Inflammatory macrophage treated with lipopolysaccharide for 1 hour (primary cell): ENCODE measurements around the gene MARCHF7.
A peak's percentile ranks its signal among the peaks of the same experiment; 100 is the strongest.
"Not testable (repeated sequence)": the region's sequence is repeated elsewhere in the genome, so short reads cannot be mapped to it uniquely, and the experiment has no call there.

Source experiments
- DNase-seq, 2 donors: peaks; one replicate each; pipeline ENCODE4 v3.0.0-alpha.2; 2020 to 2022

MARCHF7 gene

DNA sequence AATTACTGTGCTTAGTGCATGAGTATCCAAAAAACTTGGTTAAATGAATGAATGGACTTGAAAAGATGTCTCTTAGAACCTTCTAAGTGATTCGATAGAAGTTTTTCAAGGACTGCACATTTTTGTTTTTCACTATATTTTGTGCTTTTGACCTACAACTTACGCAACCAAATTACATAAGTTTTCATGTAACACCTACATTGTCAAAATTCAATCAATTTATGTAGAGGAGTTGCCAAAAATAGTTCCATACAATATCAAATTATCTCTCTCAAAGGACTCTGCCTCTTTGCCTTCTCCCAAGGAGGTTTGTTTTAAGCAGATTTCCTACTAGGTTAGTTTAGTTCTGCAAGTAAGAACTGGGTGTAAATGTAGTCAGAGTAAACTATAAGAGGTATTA is 10.3 kb downstream of the MARCHF7 start:
- DNase-seq = no peak

DNA sequence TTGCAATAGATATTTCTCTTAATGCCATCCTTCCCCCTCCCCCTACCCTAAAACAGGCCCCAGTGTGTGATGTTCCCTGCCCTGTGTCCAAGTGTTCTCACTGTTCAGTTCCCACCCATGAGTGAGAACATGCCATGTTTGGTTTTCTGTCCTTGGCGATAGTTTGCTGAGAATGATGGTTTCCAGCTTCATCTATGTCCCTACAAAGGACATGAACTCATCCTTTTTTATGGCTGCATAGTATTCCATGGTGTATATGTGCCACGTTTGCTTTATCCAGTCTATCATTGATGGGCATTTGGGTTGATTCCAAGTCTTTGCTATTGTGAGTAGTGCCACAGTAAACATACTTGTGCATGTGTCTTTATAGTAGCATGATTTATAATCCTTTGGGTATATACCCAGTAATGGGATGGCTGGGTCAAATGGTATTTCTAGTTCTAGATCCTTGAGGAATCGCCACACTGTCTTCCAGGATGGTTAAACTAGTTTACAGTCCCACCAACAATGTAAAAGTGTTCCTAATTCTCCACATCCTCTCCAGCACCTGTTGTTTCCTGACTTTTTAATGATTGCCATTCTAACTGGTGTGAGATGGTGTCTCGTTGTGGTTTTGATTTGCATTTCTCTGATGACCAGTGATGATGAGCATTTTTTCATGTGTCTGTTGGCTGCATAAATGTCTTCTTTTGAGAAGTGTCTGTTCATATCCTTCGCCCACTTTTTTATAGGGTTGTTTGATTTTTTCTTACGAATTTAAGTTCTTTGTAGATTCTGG is 12.7 kb downstream of the MARCHF7 start:
- not testable (repeated sequence) for DNase-seq

DNA sequence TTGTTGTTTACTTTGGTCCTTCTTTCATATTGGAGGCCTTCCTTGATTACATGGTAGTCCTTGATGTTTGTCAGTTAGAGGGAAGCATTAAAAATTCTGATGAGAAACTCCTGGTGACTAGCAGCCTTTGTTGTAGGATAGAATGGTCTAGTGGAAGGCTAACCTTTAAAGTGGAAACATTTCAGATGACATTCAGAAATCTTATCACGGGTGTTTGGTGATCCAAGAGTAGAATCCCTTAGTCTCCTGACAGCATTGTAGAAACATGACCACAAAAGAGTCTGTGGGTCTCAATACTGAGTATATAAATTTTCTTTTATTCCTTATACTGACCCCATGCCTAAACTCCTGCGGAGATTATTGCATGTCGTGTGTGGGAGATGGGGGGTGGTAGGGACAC is 13.4 kb downstream of the MARCHF7 start:
- DNase-seq = no peak

DNA sequence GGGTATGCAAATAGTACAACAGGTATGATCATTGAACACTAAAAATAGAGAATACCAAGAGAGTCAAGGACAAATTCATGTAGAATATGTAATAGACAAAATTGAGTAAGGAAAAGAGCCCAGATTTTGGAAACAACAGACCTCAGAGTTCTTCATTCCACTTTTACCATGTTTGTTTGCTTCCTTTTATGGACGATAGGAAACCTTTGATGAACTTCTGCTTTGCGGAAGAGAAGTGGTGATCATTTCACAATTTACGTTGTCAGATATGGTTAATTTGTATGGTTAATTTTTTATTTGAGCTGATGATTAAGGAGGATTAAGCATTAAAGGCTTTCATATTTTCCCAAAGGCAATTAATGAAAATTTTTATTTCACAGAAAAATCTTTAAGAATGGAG is 16.3 kb downstream of the MARCHF7 start:
- DNase-seq = peak; percentile 47 to 50

DNA sequence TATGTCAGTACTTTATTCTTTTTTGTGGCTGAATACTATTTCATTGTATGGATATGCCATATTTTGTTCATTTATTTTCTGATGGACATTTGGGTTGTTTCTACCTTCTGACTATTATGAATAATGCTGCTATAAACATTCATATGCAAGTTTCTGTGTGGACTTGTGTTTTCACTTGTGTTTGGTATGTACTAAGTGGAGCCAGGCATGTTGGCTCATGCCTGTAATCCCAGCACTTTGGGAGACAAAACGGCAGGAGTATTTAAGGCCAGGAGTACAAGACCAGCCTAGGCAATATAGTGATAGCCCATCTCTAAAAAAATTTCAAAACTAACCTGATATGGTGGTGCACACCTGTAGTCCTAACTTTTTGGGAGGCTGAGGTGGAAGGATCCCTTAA is 23.3 kb downstream of the MARCHF7 start:
- no peak for DNase-seq

DNA sequence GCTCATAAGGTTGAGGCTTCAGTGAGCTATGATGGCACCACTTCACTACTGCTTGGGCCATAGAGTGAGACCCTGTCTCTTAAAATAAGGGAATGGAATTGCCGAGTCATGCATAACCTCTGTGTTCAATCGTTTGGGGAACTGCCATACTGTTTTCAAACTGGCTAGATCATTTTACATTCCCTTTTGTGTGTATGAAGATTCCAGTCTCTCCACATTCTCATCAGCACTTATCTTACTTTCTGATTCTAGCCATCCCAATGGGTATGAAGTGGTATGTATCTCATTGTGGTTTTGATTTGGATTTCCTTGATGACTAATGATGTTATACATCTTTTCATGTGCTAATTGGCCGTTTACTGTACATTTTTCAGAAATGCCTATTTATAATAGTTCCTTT is 23.7 kb downstream of the MARCHF7 start:
- no peak for DNase-seq

DNA sequence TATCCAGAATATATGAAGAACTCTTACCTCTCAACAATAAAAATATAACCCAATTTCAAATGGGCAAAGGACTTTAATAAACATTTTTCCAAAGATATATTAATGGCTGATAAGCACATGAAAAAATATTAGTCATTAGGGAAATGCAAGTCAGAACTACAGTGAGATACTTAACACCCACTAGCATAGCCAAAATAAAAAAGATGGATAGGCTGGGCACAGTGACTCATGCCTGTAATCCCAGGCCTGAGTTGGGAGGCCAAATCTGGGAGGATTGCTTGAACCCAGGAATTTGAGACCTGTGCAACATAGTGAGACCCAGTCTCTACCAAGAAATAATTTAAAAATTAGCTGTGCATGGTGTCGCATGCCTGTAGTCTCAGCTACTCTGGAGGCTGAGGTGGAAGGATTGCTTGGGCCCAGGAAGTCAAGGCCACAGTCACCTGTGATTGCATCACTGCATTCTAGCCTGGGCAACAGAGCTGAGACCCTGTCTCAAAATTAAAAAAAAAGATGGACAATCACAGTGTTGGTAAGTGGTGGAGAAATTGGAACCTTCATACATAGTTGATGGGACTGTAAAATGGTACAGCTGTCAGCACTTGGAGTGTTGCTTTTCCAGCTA is 25.1 kb downstream of the MARCHF7 start:
- no peak for DNase-seq

DNA sequence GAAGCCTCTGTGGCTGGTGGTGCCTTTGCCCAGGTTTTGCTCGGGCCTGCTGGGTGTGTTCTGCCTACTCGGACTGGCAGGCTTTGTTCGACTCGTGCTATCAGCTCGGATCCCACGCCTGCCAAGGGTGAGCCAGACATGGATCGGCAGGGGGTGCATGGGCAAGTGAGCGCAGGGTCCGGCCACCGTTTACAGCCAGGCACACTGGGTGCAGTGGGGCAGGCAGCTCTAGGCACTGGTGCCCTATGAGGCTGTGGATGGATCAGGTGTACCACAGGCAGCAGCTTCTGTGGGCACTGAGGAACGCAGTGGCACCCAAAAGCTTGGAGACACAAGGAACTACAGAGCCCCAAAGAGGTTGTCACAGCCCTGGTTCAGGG is 25.6 kb downstream of the MARCHF7 start:
- no peak for DNase-seq

DNA sequence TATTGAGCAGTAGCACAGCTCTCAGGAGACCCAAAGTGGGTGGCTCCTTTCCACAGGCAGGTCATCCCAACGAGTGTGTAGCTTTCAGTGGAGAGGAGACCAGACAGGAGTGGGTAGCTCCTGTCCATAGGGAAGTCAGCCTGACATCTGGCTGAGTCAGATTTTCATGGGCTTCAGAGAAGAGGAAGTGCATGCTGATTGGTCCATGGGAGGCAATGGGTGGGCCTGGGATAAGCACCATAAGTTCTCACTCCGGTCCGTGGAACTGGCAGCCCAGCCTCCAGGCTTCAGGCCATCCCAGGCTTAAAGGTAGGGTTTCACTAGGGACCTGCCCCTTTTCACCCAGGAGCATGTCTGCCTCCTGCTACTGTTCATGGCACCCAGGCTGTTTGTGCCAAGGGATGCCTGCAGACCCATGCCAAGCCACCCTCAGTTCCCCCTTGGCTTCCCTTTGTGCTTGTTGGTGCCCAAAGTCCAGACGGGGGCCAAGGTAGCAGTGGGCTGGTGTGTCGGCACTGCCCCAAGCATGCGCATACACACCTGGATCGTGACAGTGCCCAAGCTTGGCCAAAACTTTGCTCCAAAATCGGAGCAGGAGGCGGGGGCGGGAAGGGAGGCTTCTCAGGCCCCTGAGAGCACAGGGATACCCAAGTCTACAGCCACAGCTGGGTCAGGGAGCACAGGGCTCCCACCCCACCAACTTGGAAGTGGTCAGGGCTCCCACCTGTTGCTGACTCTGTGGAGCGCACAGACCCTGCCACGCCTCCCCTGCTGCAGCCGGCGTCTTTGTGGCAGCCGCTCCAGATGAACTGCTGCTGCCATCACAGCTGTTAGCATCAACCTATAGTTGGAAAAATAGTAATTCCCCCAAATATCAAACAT is 26.4 kb downstream of the MARCHF7 start:
- DNase-seq = peak; percentile 36 to 51

DNA sequence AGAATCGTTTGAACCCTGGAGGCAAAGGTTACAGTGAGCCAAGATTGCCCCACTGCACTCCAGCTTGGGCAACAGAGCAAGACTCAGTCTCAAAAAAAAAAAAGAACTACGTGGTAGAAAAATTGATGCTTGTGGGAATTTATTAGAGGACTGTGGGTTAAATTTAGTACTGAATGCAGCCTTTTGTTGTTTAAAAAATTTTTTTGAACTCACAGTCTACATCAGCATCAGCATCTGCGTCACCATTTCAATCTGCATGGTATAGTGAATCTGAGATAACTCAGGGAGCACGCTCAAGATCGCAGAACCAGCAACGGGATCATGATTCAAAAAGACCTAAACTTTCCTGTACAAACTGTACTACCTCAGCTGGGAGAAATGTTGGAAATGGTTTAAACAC is 30.5 kb downstream of the MARCHF7 start:
- no peak for DNase-seq

DNA sequence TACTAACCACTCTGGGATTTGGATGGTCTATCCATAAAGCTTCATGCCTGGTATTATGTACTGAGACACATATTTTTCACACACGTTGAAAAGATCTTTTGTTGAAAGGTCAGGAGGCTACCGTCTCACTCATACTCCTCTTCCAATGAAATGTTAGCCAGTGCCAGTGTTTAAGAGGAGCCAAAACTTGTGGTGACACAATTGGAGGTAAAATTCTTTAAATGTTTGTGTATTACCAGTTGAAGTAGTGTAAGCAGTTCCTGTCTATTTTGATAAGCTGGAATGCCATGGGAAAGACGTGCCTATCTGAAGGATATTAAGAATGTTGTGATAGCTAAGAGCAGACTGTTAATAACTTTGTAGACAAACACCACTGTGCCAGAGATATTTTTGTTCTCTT is 32.1 kb downstream of the MARCHF7 start:
- no peak for DNase-seq

DNA sequence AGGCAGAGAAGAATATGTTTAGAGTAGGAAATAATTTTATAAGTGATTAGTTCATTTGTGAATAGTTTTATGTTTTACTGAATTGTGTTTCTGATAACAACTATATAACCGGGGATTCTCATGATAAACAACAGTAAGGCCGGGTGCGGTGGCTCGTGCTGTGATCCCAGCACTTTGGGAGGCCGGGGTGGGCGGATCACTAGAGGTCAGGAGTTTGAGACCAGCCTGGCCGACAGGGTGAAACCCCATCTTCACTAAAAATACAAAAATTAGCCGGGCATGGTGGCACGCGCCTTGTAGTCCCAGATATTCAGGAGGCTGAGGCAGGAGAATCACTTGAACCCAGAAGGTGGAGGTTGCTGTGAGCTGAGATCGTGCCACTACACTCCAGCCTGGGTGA is 32.9 kb downstream of the MARCHF7 start:
- not testable (repeated sequence) for DNase-seq

DNA sequence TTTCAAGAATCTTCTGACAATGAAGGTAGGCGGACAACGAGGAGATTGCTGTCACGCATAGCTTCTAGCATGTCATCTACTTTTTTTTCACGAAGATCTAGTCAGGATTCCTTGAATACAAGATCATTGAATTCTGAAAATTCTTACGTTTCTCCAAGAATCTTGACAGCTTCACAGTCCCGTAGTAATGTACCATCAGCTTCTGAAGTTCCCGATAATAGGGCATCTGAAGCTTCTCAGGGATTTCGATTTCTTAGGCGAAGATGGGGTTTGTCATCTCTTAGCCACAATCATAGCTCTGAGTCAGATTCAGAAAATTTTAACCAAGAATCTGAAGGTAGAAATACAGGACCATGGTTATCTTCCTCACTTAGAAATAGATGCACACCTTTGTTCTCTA is 35.8 kb downstream of the MARCHF7 start:
- DNase-seq = no peak

DNA sequence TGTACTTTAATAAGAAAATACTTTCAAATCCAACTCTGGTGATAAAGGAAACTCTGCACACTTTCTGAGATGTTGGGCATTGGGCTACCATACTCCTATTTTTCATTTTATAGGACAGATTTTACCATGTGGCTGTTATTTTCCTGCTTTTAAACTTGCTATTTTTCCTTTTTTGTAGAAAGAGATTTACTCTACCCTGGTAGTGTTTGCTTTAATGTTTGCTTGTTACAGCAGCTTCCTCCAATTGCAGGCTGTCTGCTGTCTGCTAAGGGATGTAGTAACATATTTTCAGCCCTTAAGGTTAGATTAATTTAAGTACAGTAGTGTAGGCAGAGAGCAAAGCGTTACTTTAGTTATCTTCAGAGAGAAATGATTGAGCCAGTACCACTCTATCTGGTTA is 38.6 kb downstream of the MARCHF7 start:
- no peak for DNase-seq

DNA sequence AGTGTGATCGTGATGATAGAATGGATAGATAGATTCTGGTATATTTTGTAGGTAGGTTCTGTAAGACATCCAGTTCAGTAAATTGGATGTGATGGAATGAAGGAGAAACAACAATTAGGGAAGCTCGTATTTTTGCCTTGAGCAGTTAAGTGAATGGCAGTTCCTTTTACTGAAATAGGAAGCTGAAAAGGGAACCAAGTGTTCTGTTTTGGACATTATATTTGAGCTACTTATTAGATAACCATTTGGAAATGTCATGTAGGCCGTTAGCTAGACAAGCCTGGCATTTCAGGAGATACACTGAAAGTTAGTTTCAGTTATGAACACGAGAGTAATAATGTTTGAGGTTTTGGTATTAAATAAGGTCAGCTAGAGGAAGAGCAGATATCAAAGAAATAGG is 41.5 kb downstream of the MARCHF7 start:
- DNase-seq = peak; percentile 70 to 72

DNA sequence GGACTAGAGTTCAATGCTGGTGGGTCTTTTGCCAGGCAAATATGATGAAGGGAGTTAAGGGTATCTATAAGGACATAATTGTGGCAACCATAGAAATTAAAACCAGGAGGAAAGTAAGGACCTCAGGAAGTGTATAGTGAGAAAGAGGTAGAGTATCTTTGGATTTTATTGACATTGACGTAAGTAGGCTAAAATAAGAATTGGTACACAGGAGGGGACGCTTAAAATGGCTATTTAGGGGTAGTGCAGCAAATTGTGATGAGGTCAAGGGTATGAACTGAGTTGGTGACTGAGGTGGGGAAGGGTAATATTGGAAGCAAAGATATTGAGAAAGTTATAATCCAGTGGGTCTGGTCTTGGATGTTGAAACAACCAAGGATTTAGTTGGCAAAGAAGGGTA is 42.7 kb downstream of the MARCHF7 start:
- DNase-seq = no peak

DNA sequence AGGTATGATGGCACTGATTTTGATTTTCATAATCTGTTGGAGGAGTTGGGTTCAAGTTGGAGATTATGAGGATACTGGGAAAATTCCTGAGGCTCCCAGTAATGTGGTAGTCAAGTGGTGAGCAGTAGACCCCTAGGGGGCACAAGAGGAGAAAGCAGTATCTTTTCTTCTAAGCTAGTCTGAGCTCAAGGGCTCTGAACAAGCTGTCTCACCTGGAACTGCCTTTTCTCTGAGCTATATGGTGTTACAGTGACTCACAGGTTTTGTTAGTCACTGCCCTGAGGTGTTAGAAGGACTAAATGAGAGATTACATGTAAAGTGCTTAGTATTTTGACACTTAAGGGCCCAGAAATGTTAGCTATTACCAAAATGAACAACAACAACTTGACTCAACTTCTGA is 43.5 kb downstream of the MARCHF7 start:
- no peak for DNase-seq

DNA sequence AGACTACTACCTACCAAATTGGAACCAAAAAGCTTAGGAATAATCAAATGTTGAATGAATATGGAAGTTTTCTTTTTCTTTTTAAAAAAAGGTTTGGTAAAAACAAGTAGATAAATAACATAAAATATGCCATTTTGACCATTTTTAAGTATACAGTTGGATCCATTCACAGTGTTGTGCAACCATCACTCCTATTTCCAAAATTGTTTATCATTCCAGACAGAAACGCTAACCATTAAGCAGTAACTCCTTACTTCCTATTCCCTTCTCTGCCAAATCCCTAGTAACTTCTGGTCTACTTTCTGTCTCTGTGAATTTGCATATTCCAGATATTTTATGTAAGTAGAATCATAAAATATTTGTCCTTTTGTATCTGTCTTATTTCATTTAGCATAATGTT is 45.9 kb downstream of the MARCHF7 start:
- DNase-seq = no peak

DNA sequence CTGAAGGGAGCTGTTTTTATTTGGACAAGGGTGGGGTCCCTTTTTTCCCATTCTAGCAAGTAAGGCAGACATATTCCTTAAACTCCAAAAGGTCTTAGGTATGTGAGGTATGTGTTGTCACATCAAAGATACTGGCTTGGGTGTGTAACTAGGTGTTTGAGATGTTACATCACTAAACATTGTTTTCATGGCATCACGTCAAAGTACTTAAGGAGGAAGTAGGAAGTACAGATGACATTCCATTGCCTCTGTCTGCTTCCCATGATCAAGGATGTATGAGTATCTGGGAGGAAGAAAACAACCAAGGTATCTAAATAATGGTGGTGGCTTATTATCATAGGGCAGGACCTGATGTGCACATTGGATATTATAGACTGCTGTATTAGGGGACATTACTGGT is 46.4 kb downstream of the MARCHF7 start:
- no peak for DNase-seq

DNA sequence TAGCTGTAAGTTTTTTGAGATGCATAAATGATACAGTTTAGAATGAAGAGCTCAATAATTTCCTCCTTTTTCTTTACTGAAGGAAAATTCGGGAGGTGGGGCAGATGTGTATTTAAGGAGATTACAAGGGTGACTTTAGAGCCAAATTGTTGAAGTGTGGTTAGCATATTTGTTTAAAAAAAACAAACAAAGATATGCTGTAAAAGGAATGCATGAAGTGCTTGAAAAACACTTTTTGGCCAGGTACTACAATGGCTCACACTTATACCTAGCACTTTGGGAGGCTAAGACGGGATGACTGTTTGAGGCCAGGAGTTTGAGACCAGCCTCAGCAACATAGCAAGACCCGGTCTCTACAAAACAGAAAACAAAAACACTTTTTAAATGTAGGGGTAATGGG is 47.3 kb downstream of the MARCHF7 start:
- no peak for DNase-seq

DNA sequence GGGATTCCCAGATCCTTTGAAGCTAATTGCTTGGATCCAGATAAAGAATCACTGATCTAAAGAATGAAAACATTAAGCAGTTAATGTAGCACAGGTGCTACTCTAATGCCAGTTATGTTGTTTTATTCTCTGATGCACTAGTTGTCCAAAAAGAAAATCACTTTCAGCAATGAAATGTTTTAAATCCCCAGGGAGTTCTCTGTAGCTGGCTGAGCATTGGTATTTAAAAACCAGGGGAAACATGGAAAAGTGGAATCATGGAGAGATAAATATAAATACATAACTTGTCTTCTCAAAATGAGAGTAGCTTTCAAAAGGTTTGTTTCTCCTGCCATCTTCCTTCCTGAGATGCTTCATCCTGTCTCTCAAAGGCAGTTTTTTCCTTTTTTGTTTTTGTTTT is 48.0 kb downstream of the MARCHF7 start:
- no peak for DNase-seq

DNA sequence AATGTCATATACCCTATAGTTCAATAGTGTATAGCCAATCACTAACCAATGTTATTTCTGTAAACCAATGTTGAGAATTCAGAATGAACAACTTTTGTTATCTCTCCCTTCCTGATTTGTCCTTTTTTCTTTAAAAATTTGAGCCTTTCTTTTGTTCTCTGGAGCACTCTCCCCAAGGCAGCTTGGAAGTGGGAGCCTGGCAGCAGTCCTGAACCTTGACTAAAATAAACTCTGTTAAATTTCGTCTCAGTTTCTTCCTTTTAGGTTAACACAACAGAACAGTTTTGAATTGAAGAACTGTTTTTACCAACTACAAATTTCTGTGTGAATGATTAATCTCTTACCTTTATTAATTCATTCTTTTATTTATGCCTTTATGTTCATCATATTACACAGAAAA is 49.8 kb downstream of the MARCHF7 start:
- no peak for DNase-seq
